Epithelial cell of esophagus (primary cell): ENCODE data around the gene WDR59.

ENCODE experiments used
- DNase-seq: peaks from one replicate; pipeline ENCODE4 v3.0.0; 2010; ENCODE audit warnings: low read depth
- H3K4me3 ChIP-seq: 2 replicates; pipeline ENCODE4 v1.5.1; 2011; ENCODE audit warnings: mild to moderate bottlenecking, low read length, control low read depth
- TF ChIP-seq, protein P1 (sequence below): IDR thresholded peaks from 2 replicates; pipeline ENCODE4 v1.5.1; 2011; ENCODE audit warnings: low read depth, mild to moderate bottlenecking, low read length, control low read depth, inconsistent platforms; ENCODE audit not compliant: insufficient read depth; ENCODE audit errors: missing control alignments

WDR59 gene

DNA sequence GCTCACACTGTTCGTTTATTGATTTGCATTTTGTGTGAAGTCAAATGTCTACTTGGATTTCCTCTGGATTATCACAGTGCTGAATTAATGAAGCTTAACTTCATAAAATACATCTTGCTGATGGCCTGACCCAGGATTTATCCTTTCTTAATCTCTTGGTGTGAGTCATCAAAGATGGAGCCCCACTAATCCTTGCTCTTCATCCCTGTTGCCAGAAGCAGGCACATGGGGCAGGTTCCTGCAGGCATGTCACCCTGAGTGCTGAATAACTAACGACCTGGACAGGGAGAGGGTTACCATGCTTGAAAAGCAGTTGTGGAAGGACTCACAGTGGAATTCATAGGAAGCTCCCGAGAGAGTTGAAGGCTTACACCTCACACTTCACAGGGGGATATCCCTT lies 154.3 kb downstream of the WDR59 start:
- DNase-seq: peak; percentile 50
- TF ChIP-seq, protein P1, sequence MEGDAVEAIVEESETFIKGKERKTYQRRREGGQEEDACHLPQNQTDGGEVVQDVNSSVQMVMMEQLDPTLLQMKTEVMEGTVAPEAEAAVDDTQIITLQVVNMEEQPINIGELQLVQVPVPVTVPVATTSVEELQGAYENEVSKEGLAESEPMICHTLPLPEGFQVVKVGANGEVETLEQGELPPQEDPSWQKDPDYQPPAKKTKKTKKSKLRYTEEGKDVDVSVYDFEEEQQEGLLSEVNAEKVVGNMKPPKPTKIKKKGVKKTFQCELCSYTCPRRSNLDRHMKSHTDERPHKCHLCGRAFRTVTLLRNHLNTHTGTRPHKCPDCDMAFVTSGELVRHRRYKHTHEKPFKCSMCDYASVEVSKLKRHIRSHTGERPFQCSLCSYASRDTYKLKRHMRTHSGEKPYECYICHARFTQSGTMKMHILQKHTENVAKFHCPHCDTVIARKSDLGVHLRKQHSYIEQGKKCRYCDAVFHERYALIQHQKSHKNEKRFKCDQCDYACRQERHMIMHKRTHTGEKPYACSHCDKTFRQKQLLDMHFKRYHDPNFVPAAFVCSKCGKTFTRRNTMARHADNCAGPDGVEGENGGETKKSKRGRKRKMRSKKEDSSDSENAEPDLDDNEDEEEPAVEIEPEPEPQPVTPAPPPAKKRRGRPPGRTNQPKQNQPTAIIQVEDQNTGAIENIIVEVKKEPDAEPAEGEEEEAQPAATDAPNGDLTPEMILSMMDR: no peak
- H3K4me3 ChIP-seq: no peak overlapping the region

DNA sequence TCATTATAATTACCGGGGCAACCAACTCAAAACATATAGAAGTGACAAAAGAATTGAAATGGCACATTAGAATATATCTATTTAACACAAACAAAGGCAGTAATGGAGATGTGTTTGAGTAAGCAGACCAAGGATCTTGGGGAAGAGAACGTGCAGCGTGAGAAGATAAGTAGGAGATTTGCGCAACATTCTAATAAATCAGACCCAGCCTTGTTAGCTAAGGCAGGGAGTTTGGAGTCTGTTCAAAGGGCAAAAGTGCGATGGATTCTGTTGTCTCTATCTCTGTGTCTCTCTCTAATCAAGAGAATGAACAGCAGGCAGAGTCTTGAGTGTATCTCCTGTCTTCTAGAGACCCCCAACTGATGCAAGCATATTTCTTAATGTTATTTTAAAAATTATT lies 155.3 kb downstream of the WDR59 start:
- no peak overlapping the region for H3K4me3 ChIP-seq
- TF ChIP-seq, protein P1: no peak
- DNase-seq: no peak

DNA sequence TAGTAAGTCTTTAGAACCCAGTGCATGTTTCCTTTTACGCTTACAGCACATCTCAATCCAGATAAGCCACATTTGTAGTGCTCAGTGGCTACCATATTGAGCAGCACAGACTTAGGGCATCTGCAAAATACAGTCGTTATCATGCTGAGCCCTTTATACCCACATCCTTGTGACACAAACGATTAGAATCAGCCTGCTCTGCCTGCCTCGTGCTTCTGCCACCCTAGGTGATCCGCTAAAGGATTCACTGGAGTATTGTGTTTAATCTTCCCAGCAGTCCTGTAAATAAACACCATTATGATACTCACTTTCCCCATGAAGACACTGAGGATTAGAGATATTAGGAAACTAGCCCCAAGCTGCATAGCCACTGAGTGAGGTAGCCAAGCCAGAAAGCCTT lies 159.0 kb downstream of the WDR59 start:
- DNase-seq: peak; percentile 44
- H3K4me3 ChIP-seq: no peak overlapping the region
- TF ChIP-seq, protein P1: no peak

DNA sequence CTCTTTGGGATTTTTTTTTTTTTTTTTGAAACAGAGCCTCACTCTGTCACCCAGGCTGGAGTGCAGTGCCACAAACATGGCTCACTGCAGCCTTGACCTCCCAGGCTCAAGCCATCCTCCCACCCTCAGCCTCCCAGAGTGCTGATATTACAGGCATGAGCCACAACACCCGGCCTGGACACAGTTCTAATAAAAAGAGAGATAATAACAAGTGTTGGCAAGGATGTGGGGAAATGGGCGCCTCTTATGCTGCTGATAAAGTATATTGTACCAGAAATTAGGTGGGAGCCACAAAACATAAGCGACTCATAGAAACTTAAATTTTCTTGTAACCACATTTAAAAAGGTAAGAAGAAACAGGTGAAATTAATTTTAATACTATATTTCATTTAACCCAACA lies 159.9 kb downstream of the WDR59 start:
- no peak overlapping the region for H3K4me3 ChIP-seq
- DNase-seq: no peak
- TF ChIP-seq, protein P1: no peak
